Caco-2 (cell line): ENCODE measurements around the gene NCLN. TPM values are rescaled to one million over a fixed set of nuclear protein-coding genes. Genes with fewer than 3 reads are reported as not detected.

ENCODE experiments used
- BruUV-seq: library from RNA; stranded (reverse); fragments of 400-500 nt; replicated peaks from 2 replicates; lab custom pipeline; 2021; lab: Mats Ljungman, UMichigan
- CTCF ChIA-PET: fragments of 300-600 bp; sonication (Branson Sonifier 250); formaldehyde crosslinking; loops from one replicate; lab custom pipeline; 2022; ENCODE audit warnings: antibody characterized with exemption; lab: Charles Lee
- POLR2A ChIA-PET: fragments of 300-600 bp; sonication (Branson Sonifier 250); formaldehyde crosslinking; loops from one replicate; lab custom pipeline; 2022; ENCODE audit warnings: antibody characterized with exemption; lab: Charles Lee
- DNase-seq, 2 experiments: peaks; one replicate each; pipeline versions ENCODE4 v3.0.0 to v3.0.0-alpha.2; 2020 to 2022
- H3K27me3 ChIP-seq: replicated peaks from 2 replicates; pipeline ENCODE4 v1.6.0; 2011; ENCODE audit warnings: low read length; ENCODE audit not compliant: control insufficient read depth, insufficient read depth
- H3K36me3 ChIP-seq: 2 replicates; pipeline ENCODE4 v1.5.1; 2011; ENCODE audit warnings: low read length; ENCODE audit not compliant: control insufficient read depth, insufficient read depth
- H3K4me1 ChIP-seq: fragments of 250-450 bp; sonication (Bioruptor Pico); 2 replicates; pipeline ENCODE4 v1.5.1; 2020; ENCODE audit warnings: mild to moderate bottlenecking
- H3K4me3 ChIP-seq: 2 replicates; pipeline ENCODE4 v1.5.1; 2011; ENCODE audit warnings: low read depth, mild to moderate bottlenecking, control low read depth, low read length
- H3K9me3 ChIP-seq: fragments of 250-450 bp; sonication (Bioruptor Pico); 2 replicates; pipeline ENCODE4 v1.5.1; 2020; ENCODE audit warnings: mild to moderate bottlenecking, moderate library complexity
- H3K27ac Mint-ChIP-seq: one replicate; pipeline ENCODE4 v1.8.0; 2022; ENCODE audit warnings: mixed read lengths; ENCODE audit not compliant: unreplicated experiment
- H3K27me3 Mint-ChIP-seq: one replicate; pipeline ENCODE4 v1.8.0; 2022; ENCODE audit warnings: mixed read lengths; ENCODE audit not compliant: insufficient read depth, unreplicated experiment
- H3K36me3 Mint-ChIP-seq: one replicate; pipeline ENCODE4 v1.8.0; 2022; ENCODE audit warnings: mild to moderate bottlenecking, mixed read lengths; ENCODE audit not compliant: insufficient read depth, unreplicated experiment
- H3K4me1 Mint-ChIP-seq: one replicate; pipeline ENCODE4 v1.8.0; 2022; ENCODE audit warnings: low read depth, mixed read lengths; ENCODE audit not compliant: unreplicated experiment
- H3K4me3 Mint-ChIP-seq: one replicate; pipeline ENCODE4 v1.8.0; 2022; ENCODE audit warnings: mild to moderate bottlenecking, moderate library complexity, mixed read lengths; ENCODE audit not compliant: unreplicated experiment
- H3K9me3 Mint-ChIP-seq: one replicate; pipeline ENCODE4 v1.8.0; 2022; ENCODE audit warnings: mixed read lengths; ENCODE audit not compliant: unreplicated experiment
- CTCF ChIP-seq, 2 experiments: fragments of 200-600 bp in 1 of 2; IDR thresholded peaks; 1 replicate in 1 of 2; 2 replicates in 1 of 2; pipeline versions ENCODE4 v1.5.1 to v1.8.0; 2011 to 2022; ENCODE audit warnings: antibody characterized with exemption in 1 of 2, control low read depth in 1 of 2, inconsistent platforms in 1 of 2, low read depth in 1 of 2, low read length in 1 of 2, mild to moderate bottlenecking in 1 of 2, moderate library complexity in 1 of 2; ENCODE audit not compliant: insufficient read depth in 1 of 2, severe bottlenecking in 1 of 2, unreplicated experiment in 1 of 2
- intact Hi-C: fragments of 100-400 bp; cut with micrococcal nuclease; formaldehyde crosslinking; loops from one replicate; pipeline ENCODE4 v1.10.0; 2022; ENCODE audit not compliant: unreplicated experiment
- total RNA-seq: library from RNA; stranded (reverse); gene quantifications from 2 replicates; pipeline ENCODE4 v1.2.3, GENCODE V29; 2022

Gene NCLN
- total RNA-seq, 1 experiment from 2014 or later = 87.3 TPM

GRCh38 chr19:3253270-3253669 is 67.5 kb downstream of the NCLN start:
- no peak overlapping the region for H3K27ac Mint-ChIP-seq
- peaks cover 13% of the 10 kb centered on the region for H3K9me3 Mint-ChIP-seq
- CTCF ChIA-PET = no interaction called here
- Histone ChIP-seq H3K4me3 (no peak overlapping the region), H3K9me3 (no peaks in the 10 kb centered on the region), H3K36me3 (no peaks in the 10 kb centered on the region), H3K4me1 (no peaks in the 10 kb centered on the region), H3K27me3 (no peaks in the 10 kb centered on the region)
- BruUV-seq = no TSS peak
- no peaks in the 10 kb centered on the region for H3K4me1 Mint-ChIP-seq
- intact Hi-C loops = no loop called here
- no peak for TF ChIP-seq CTCF (IDR thresholded peaks at IDR 0.05; ENCODE audit: insufficient read depth in 1 of 2, low read depth in 1 of 2, low read length in 1 of 2, severe bottlenecking in 1 of 2, unreplicated experiment in 1 of 2)
- POLR2A ChIA-PET = no interaction called here
- no peak overlapping the region for H3K4me3 Mint-ChIP-seq
- DNase-seq = no peak
- no peaks in the 10 kb centered on the region for H3K36me3 Mint-ChIP-seq
- H3K27me3 Mint-ChIP-seq = peaks cover 15% of the 10 kb centered on the region

- H3K27me3 Mint-ChIP-seq = peaks cover 20% of the 10 kb centered on the region
- no peaks in the 10 kb centered on the region for H3K4me1 ChIP-seq
- no peaks in the 10 kb centered on the region for H3K36me3 ChIP-seq
- no peak overlapping the region for H3K4me3 ChIP-seq
- H3K4me3 Mint-ChIP-seq = no peak overlapping the region
- no peaks in the 10 kb centered on the region for H3K4me1 Mint-ChIP-seq
- H3K36me3 Mint-ChIP-seq = no peaks in the 10 kb centered on the region
- BruUV-seq = no TSS peak
- H3K27ac Mint-ChIP-seq = no peak overlapping the region
- no peak for DNase-seq
- H3K9me3 Mint-ChIP-seq = peaks cover 13% of the 10 kb centered on the region
- CTCF ChIA-PET = interaction anchor here (0.6 kb wide), 1 partner anchor 77 kb away, joined by 3 read pairs; no protein-coding TSS in a partner anchor
- no peaks in the 10 kb centered on the region for H3K9me3 ChIP-seq
- H3K27me3 ChIP-seq = no peaks in the 10 kb centered on the region
- intact Hi-C loops = no loop called here
- no peak for TF ChIP-seq CTCF (IDR thresholded peaks at IDR 0.05; ENCODE audit: insufficient read depth in 1 of 2, low read depth in 1 of 2, low read length in 1 of 2, severe bottlenecking in 1 of 2, unreplicated experiment in 1 of 2)
- POLR2A ChIA-PET = no interaction called here
Measured at GRCh38 chr19:3254520-3254919, 68.8 kb downstream of the NCLN start.

- H3K4me3 ChIP-seq = no peak overlapping the region
- Mint-ChIP-seq H3K27me3 (peaks cover 17% of the 10 kb centered on the region), H3K27ac (no peak overlapping the region), H3K36me3 (no peaks in the 10 kb centered on the region), H3K4me3 (no peak overlapping the region), H3K9me3 (peaks cover 13% of the 10 kb centered on the region), H3K4me1 (no peaks in the 10 kb centered on the region)
- H3K27me3 ChIP-seq = no peaks in the 10 kb centered on the region
- no peaks in the 10 kb centered on the region for H3K9me3 ChIP-seq
- ChIA-PET POLR2A (no interaction called here), CTCF (no interaction called here)
- intact Hi-C loops = no loop called here
- H3K36me3 ChIP-seq = no peaks in the 10 kb centered on the region
- no peaks in the 10 kb centered on the region for H3K4me1 ChIP-seq
- no peak for TF ChIP-seq CTCF (IDR thresholded peaks at IDR 0.05; ENCODE audit: insufficient read depth in 1 of 2, low read depth in 1 of 2, low read length in 1 of 2, severe bottlenecking in 1 of 2, unreplicated experiment in 1 of 2)
- no TSS peak for BruUV-seq
- no peak for DNase-seq
Measured at GRCh38 chr19:3257071-3257470, 71.3 kb downstream of the NCLN start.

Other genes starting within 250 kb of the NCLN start
- gene ZNF77, start 241.0 kb upstream of the NCLN start, total RNA-seq = 6.3 and 6.6 TPM in 2 replicates
- 1.4 and 1.9 TPM in 2 replicates for gene TLE6, start 208.4 kb upstream of the NCLN start, total RNA-seq
- gene TLE2, start 156.7 kb upstream of the NCLN start, total RNA-seq = 29.2 and 31.3 TPM in 2 replicates
- 132 and 144 TPM in 2 replicates for gene TLE5, start 123.4 kb upstream of the NCLN start, total RNA-seq
- 50.0 and 50.7 TPM in 2 replicates for gene GNA11, start 91.6 kb upstream of the NCLN start, total RNA-seq
- gene GNA15, start 49.9 kb upstream of the NCLN start, total RNA-seq = not detected in 2 replicates
- gene S1PR4, start 7.2 kb upstream of the NCLN start, total RNA-seq = not detected in 2 replicates
- 0.07 TPM in 1 of 2 replicates, not detected in the other for gene CELF5, start 38.7 kb downstream of the NCLN start, total RNA-seq
- gene NFIC, start 180.7 kb downstream of the NCLN start, total RNA-seq = 5.1 and 5.5 TPM in 2 replicates